ENCODE results near the gene C2orf68. TPM values are rescaled to one million over a fixed set of nuclear protein-coding genes. Genes with fewer than 3 reads are reported as not detected.

C2orf68 gene
- polyA plus RNA-seq, 1 donor (not counting 4 experiments of a cell fraction or from before 2014, with no cell fraction given), result 13.6 TPM

- Histone ChIP-seq H3K9ac (ENCODE audit: control insufficient read depth, extremely low read depth, insufficient read depth, low read length) (peak overlapping the region; percentile 89), H3K9me3 (ENCODE audit: control insufficient read depth, low read depth, low read length) (no peaks in the 10 kb centered on the region), H3K27ac (ENCODE audit: control insufficient read depth, insufficient read depth, low read length) (peak overlapping the region; percentile 91), H3K79me2 (ENCODE audit: control insufficient read depth, insufficient read depth, low read length) (peaks cover 19% of the 10 kb centered on the region), H3K4me2 (ENCODE audit: control insufficient read depth, extremely low read depth, insufficient read depth, low read depth, low read length) (peak overlapping the region; percentile 93), H4K20me1 (ENCODE audit: control insufficient read depth, extremely low read depth, insufficient read depth, low read length) (no peaks in the 10 kb centered on the region), H3K36me3 (ENCODE audit: control insufficient read depth in 2 of 2, extremely low read depth in 1 of 2, insufficient read depth in 2 of 2, low read length in 2 of 2) (peaks cover 7 to 26% of the 10 kb centered on the region in 2 experiments), H3K27me3 (ENCODE audit: control insufficient read depth, extremely low read depth, insufficient read depth, low read length) (no peaks in the 10 kb centered on the region), H3K4me1 (ENCODE audit: control insufficient read depth, extremely low read depth, insufficient read depth, low read length) (peaks cover 16% of the 10 kb centered on the region), H3K9me1 (ENCODE audit: control insufficient read depth, extremely low read depth, insufficient read depth, low read length) (no peaks in the 10 kb centered on the region), H2AFZ (ENCODE audit: control insufficient read depth, low read length) (peak overlapping the region; percentile 92), H3K4me3 (ENCODE audit: control insufficient read depth in 2 of 3, extremely low read depth in 1 of 3, insufficient read depth in 2 of 3, low read depth in 1 of 3, low read length in 3 of 3) (peak overlapping the region; percentile 85 to 98 (median 87))
- FAIRE-seq (no peak), DNase-seq (ENCODE audit: low read depth, low spot score) (no peak)
- dilution Hi-C loops (cut with MboI; ENCODE audit: extremely low pct_ligation_motif_present, low sequenced_read_pairs), result no loop called here
- TF ChIP-seq, protein P1, sequence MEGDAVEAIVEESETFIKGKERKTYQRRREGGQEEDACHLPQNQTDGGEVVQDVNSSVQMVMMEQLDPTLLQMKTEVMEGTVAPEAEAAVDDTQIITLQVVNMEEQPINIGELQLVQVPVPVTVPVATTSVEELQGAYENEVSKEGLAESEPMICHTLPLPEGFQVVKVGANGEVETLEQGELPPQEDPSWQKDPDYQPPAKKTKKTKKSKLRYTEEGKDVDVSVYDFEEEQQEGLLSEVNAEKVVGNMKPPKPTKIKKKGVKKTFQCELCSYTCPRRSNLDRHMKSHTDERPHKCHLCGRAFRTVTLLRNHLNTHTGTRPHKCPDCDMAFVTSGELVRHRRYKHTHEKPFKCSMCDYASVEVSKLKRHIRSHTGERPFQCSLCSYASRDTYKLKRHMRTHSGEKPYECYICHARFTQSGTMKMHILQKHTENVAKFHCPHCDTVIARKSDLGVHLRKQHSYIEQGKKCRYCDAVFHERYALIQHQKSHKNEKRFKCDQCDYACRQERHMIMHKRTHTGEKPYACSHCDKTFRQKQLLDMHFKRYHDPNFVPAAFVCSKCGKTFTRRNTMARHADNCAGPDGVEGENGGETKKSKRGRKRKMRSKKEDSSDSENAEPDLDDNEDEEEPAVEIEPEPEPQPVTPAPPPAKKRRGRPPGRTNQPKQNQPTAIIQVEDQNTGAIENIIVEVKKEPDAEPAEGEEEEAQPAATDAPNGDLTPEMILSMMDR (optimal IDR thresholded peaks at IDR 0.05 in 1 of 3, IDR thresholded peaks at IDR 0.05 in 1 of 3, conservative IDR thresholded peaks at IDR 0.05 in 1 of 3; ENCODE audit: extremely low read depth in 1 of 3, insufficient read depth in 2 of 3, low read length in 3 of 3), result no peak
- no peak for TF ChIP-seq EZH2 (IDR thresholded peaks at IDR 0.05; ENCODE audit: low read length)
These were observed 15.9 kb downstream of the C2orf68 start for GRCh38 chr2:85596026-85596333.

- DNase-seq (ENCODE audit: low read depth, low spot score) (peak; percentile 95), FAIRE-seq (peak; percentile 89)
- Histone ChIP-seq H3K9me3 (ENCODE audit: control insufficient read depth, low read depth, low read length) (no peaks in the 10 kb centered on the region), H3K4me2 (ENCODE audit: control insufficient read depth, extremely low read depth, insufficient read depth, low read depth, low read length) (peak within 1 kb of the TSS; percentile 94), H3K4me1 (ENCODE audit: control insufficient read depth, extremely low read depth, insufficient read depth, low read length) (peaks cover 21% of the 10 kb centered on the region), H3K79me2 (ENCODE audit: control insufficient read depth, insufficient read depth, low read length) (peaks cover 19% of the 10 kb centered on the region), H2AFZ (ENCODE audit: control insufficient read depth, low read length) (peak within 1 kb of the TSS; percentile 93), H3K9ac (ENCODE audit: control insufficient read depth, extremely low read depth, insufficient read depth, low read length) (peak within 1 kb of the TSS; percentile 89), H3K9me1 (ENCODE audit: control insufficient read depth, extremely low read depth, insufficient read depth, low read length) (no peaks in the 10 kb centered on the region), H3K27ac (ENCODE audit: control insufficient read depth, insufficient read depth, low read length) (peak within 1 kb of the TSS; percentile 91), H3K4me3 (ENCODE audit: control insufficient read depth in 2 of 3, extremely low read depth in 1 of 3, insufficient read depth in 2 of 3, low read depth in 1 of 3, low read length in 3 of 3) (peak within 1 kb of the TSS; percentile 85 to 98 (median 87)), H3K36me3 (ENCODE audit: control insufficient read depth in 2 of 2, extremely low read depth in 1 of 2, insufficient read depth in 2 of 2, low read length in 2 of 2) (peaks cover 7 to 26% of the 10 kb centered on the region in 2 experiments), H4K20me1 (ENCODE audit: control insufficient read depth, extremely low read depth, insufficient read depth, low read length) (no peaks in the 10 kb centered on the region), H3K27me3 (ENCODE audit: control insufficient read depth, extremely low read depth, insufficient read depth, low read length) (no peaks in the 10 kb centered on the region)
- TF ChIP-seq, protein P1 (optimal IDR thresholded peaks at IDR 0.05 in 1 of 3, IDR thresholded peaks at IDR 0.05 in 1 of 3, conservative IDR thresholded peaks at IDR 0.05 in 1 of 3; ENCODE audit: extremely low read depth in 1 of 3, insufficient read depth in 2 of 3, low read length in 3 of 3), result no peak
- TF ChIP-seq EZH2 (IDR thresholded peaks at IDR 0.05; ENCODE audit: low read length), result no peak
- dilution Hi-C loops (cut with MboI; ENCODE audit: extremely low pct_ligation_motif_present, low sequenced_read_pairs), result no loop called here
These were observed 16.4 kb downstream of the C2orf68 start, which contains the start of gene RNF181 for GRCh38 chr2:85595301-85596025. Gene RNF181, plus strand, starts transcription at chr2:85595745. Its CDS starts 19 bp downstream, at chr2:85595764.

Measured in keratinocyte (primary cell).